Mesenchymal stem cell (in vitro differentiated cells and primary cell): ENCODE measurements around the gene CDYL2.

Source experiments
- DNase-seq: peaks from one replicate; pipeline ENCODE4 v3.0.0-alpha.2; 2013
- H2AFZ ChIP-seq: one replicate; pipeline ENCODE4 v1.6.1; 2013; ENCODE audit warnings: low read depth, mild to moderate bottlenecking, control low read depth, inconsistent platforms, low read length, moderate library complexity
- H2AK5ac ChIP-seq: 2 replicates; pipeline ENCODE4 v1.6.1; 2013; ENCODE audit warnings: low read length, moderate library complexity, mild to moderate bottlenecking, inconsistent platforms; ENCODE audit not compliant: severe bottlenecking
- H2BK120ac ChIP-seq: one replicate; pipeline ENCODE4 v1.6.1; 2013; ENCODE audit warnings: low read depth, mild to moderate bottlenecking, inconsistent platforms, low read length, moderate library complexity
- H2BK12ac ChIP-seq, 2 experiments: one replicate each; pipeline ENCODE4 v1.6.1; 2013; ENCODE audit warnings: inconsistent platforms in 2 of 2, low read length in 2 of 2, mild to moderate bottlenecking in 2 of 2, moderate library complexity in 2 of 2, control low read depth in 1 of 2
- H2BK15ac ChIP-seq: one replicate; pipeline ENCODE4 v1.6.1; 2013; ENCODE audit warnings: mild to moderate bottlenecking, low read depth, inconsistent platforms; ENCODE audit not compliant: poor library complexity, severe bottlenecking
- H2BK5ac ChIP-seq: 2 replicates; pipeline ENCODE4 v1.6.1; 2013; ENCODE audit warnings: low read depth, mild to moderate bottlenecking, low read length, control low read depth, inconsistent platforms; ENCODE audit not compliant: poor library complexity, severe bottlenecking
- H3K14ac ChIP-seq, 2 experiments: one replicate each; pipeline ENCODE4 v1.6.1; 2013; ENCODE audit warnings: inconsistent platforms in 2 of 2, low read length in 2 of 2, control low read depth in 1 of 2, mild to moderate bottlenecking in 1 of 2, moderate library complexity in 1 of 2
- H3K18ac ChIP-seq, 2 experiments: one replicate each; pipeline ENCODE4 v1.6.1; 2013; ENCODE audit warnings: inconsistent platforms in 2 of 2, low read length in 2 of 2, control low read depth in 1 of 2, low read depth in 1 of 2, mild to moderate bottlenecking in 1 of 2
- H3K23ac ChIP-seq, 2 experiments: one replicate each; pipeline ENCODE4 v1.6.1; 2013; ENCODE audit warnings: inconsistent platforms in 2 of 2, low read length in 2 of 2, mild to moderate bottlenecking in 2 of 2, moderate library complexity in 2 of 2, control low read depth in 1 of 2
- H3K27ac ChIP-seq: 2 replicates; pipeline ENCODE4 v1.5.1; 2013; ENCODE audit warnings: mild to moderate bottlenecking, moderate library complexity, low read length, control low read depth, inconsistent platforms; ENCODE audit not compliant: poor library complexity, severe bottlenecking
- H3K27me3 ChIP-seq, 2 experiments: 2 replicates each; pipeline versions ENCODE4 v1.6.1 to v1.7.0; 2013; ENCODE audit warnings: low read length in 2 of 2, mild to moderate bottlenecking in 2 of 2, moderate library complexity in 2 of 2, control low read depth in 1 of 2, inconsistent platforms in 1 of 2; ENCODE audit not compliant: control insufficient read depth in 1 of 2, insufficient read depth in 1 of 2
- H3K36me3 ChIP-seq, 2 experiments: 2 replicates each; pipeline versions ENCODE4 v1.6.1 to v1.7.0; 2013; ENCODE audit warnings: low read length in 2 of 2, control low read depth in 1 of 2, inconsistent platforms in 1 of 2, low read depth in 1 of 2, mild to moderate bottlenecking in 1 of 2; ENCODE audit not compliant: insufficient read depth in 2 of 2, control insufficient read depth in 1 of 2
- H3K4ac ChIP-seq, 2 experiments: one replicate each; pipeline ENCODE4 v1.6.1; 2013; ENCODE audit warnings: inconsistent platforms in 2 of 2, low read length in 2 of 2, mild to moderate bottlenecking in 2 of 2, moderate library complexity in 2 of 2, control low read depth in 1 of 2, low read depth in 1 of 2
- H3K4me1 ChIP-seq: 2 replicates; pipeline ENCODE4 v1.6.1; 2013; ENCODE audit warnings: low read depth, low read length, control low read depth; ENCODE audit not compliant: control insufficient read depth, insufficient read depth
- H3K4me2 ChIP-seq: 2 replicates; pipeline ENCODE4 v1.6.1; 2013; ENCODE audit warnings: low read length, mild to moderate bottlenecking, inconsistent platforms; ENCODE audit not compliant: poor library complexity, severe bottlenecking
- H3K4me3 ChIP-seq, 2 experiments: 2 replicates each; pipeline versions ENCODE4 v1.5.1 to v1.7.0; 2013; ENCODE audit warnings: low read length in 2 of 2, mild to moderate bottlenecking in 2 of 2, control low read depth in 1 of 2, low read depth in 1 of 2; ENCODE audit not compliant: insufficient read depth in 1 of 2
- H3K79me1 ChIP-seq: replicated peaks from 2 replicates; pipeline ENCODE4 v1.6.1; 2013; ENCODE audit warnings: mild to moderate bottlenecking, control low read depth, low read length, inconsistent platforms; ENCODE audit not compliant: poor library complexity, severe bottlenecking
- H3K9ac ChIP-seq: 2 replicates; pipeline ENCODE4 v1.7.0; 2013; ENCODE audit warnings: mild to moderate bottlenecking, low read length, moderate library complexity
- H3K9me3 ChIP-seq: 2 replicates; pipeline ENCODE4 v1.7.0; 2013; ENCODE audit warnings: mild to moderate bottlenecking, low read length; ENCODE audit not compliant: control insufficient read depth
- H4K8ac ChIP-seq: one replicate; pipeline ENCODE4 v1.6.1; 2013; ENCODE audit warnings: inconsistent platforms, mild to moderate bottlenecking, low read length, moderate library complexity
- H4K91ac ChIP-seq: one replicate; pipeline ENCODE4 v1.6.1; 2013; ENCODE audit warnings: mild to moderate bottlenecking, low read length, inconsistent platforms
- WGBS: methylation state at CpG from one replicate; pipeline ENCODE4 v1.1.7; 2013; ENCODE audit warnings: mixed read lengths; 5-methylcytosine and 5-hydroxymethylcytosine counted together

Gene CDYL2

GRCh38 chr16:80806289-80806688, 1.9 kb upstream of the CDYL2 start:
- Histone ChIP-seq H3K9ac (no peak overlapping the region), H3K23ac (no peak overlapping the region), H2BK5ac (no peak overlapping the region), H3K27ac (no peak overlapping the region), H3K14ac (no peak overlapping the region), H3K4me2 (no peak overlapping the region), H3K9me3 (no peaks in the 10 kb centered on the region), H3K4me3 (no peak overlapping the region), H4K91ac (no peak overlapping the region), H3K4ac (no peak overlapping the region), H2AK5ac (no peak overlapping the region), H3K18ac (no peak overlapping the region), H3K79me1 (no peaks in the 10 kb centered on the region), H3K27me3 (peaks cover 0 to 17% of the 10 kb centered on the region in 2 experiments), H2BK120ac (no peak overlapping the region), H2AFZ (no peak overlapping the region), H2BK12ac (no peak overlapping the region), H2BK15ac (no peak overlapping the region), H3K36me3 (no peaks in the 10 kb centered on the region), H4K8ac (no peak overlapping the region), H3K4me1 (peaks cover 8% of the 10 kb centered on the region)
- WGBS: 47% methylated on average over 1 of the region's 1 CpG
- DNase-seq: no peak

- H3K9ac ChIP-seq: no peak overlapping the region
- no peak overlapping the region for H2BK5ac ChIP-seq
- DNase-seq: peak; percentile 42
- H3K27me3 ChIP-seq: peaks cover 0 to 17% of the 10 kb centered on the region in 2 experiments
- H3K23ac ChIP-seq: peak overlapping the region in 1 of 2 experiments; percentile 83
- H3K4ac ChIP-seq: peak overlapping the region in 1 of 2 experiments; percentile 20
- peaks cover 8% of the 10 kb centered on the region for H3K4me1 ChIP-seq
- no peak overlapping the region for H2BK120ac ChIP-seq
- H3K18ac ChIP-seq: peak overlapping the region in 1 of 2 experiments; percentile 82
- H4K91ac ChIP-seq: no peak overlapping the region
- H3K79me1 ChIP-seq: no peaks in the 10 kb centered on the region
- peak overlapping the region in 1 of 2 experiments; percentile 79 for H3K14ac ChIP-seq
- H3K4me3 ChIP-seq: peak overlapping the region; percentile 78 to 96
- no peaks in the 10 kb centered on the region for H3K9me3 ChIP-seq
- peak overlapping the region; percentile 92 for H2AFZ ChIP-seq
- WGBS: 0% methylated on average over 14 of the region's 80 CpGs
- H2BK12ac ChIP-seq: peak overlapping the region in 1 of 2 experiments; percentile 19
- H3K4me2 ChIP-seq: peak overlapping the region; percentile 93
- H3K27ac ChIP-seq: no peak overlapping the region
- H2AK5ac ChIP-seq: no peak overlapping the region
- H4K8ac ChIP-seq: no peak overlapping the region
- no peaks in the 10 kb centered on the region for H3K36me3 ChIP-seq
- peak overlapping the region; percentile 38 for H2BK15ac ChIP-seq
Observed at GRCh38 chr16:80804056-80804525, 307 bp downstream of the CDYL2 start.

GRCh38 chr16:80803339-80804055, 901 bp downstream of the CDYL2 start:
- no peak overlapping the region for H3K14ac ChIP-seq
- peak overlapping the region; percentile 42 for H3K9ac ChIP-seq
- H2AFZ ChIP-seq: no peak overlapping the region
- no peak overlapping the region for H4K8ac ChIP-seq
- no peak overlapping the region for H3K23ac ChIP-seq
- H3K4ac ChIP-seq: no peak overlapping the region
- no peak overlapping the region for H2BK12ac ChIP-seq
- H3K27me3 ChIP-seq: peaks cover 0 to 17% of the 10 kb centered on the region in 2 experiments
- H3K4me2 ChIP-seq: peak overlapping the region; percentile 81
- H4K91ac ChIP-seq: no peak overlapping the region
- H2BK15ac ChIP-seq: no peak overlapping the region
- peak overlapping the region; percentile 62 to 96 for H3K4me3 ChIP-seq
- H3K4me1 ChIP-seq: peaks cover 8% of the 10 kb centered on the region
- H2AK5ac ChIP-seq: no peak overlapping the region
- H3K9me3 ChIP-seq: no peaks in the 10 kb centered on the region
- H3K36me3 ChIP-seq: no peaks in the 10 kb centered on the region
- 0% methylated on average over 1 of the region's 87 CpGs for WGBS
- H3K27ac ChIP-seq: no peak overlapping the region
- DNase-seq: peak; percentile 6
- H3K79me1 ChIP-seq: no peaks in the 10 kb centered on the region
- no peak overlapping the region for H2BK120ac ChIP-seq
- no peak overlapping the region for H3K18ac ChIP-seq
- no peak overlapping the region for H2BK5ac ChIP-seq

- Histone ChIP-seq H3K36me3 (no peaks in the 10 kb centered on the region), H3K79me1 (no peaks in the 10 kb centered on the region), H2BK12ac (no peak overlapping the region), H3K9me3 (no peaks in the 10 kb centered on the region), H2AK5ac (no peak overlapping the region), H2BK15ac (no peak overlapping the region), H2AFZ (no peak overlapping the region), H4K8ac (no peak overlapping the region), H3K14ac (no peak overlapping the region), H3K4ac (no peak overlapping the region), H3K27ac (no peak overlapping the region), H3K4me2 (no peak overlapping the region), H2BK120ac (no peak overlapping the region), H3K27me3 (peaks cover 0 to 17% of the 10 kb centered on the region in 2 experiments), H3K18ac (no peak overlapping the region), H3K4me3 (peak overlapping the region in 1 of 2 experiments; percentile 41), H4K91ac (no peak overlapping the region), H3K4me1 (peaks cover 8% of the 10 kb centered on the region), H2BK5ac (no peak overlapping the region), H3K23ac (no peak overlapping the region), H3K9ac (no peak overlapping the region)
- DNase-seq: no peak
- 99% methylated on average over 7 of the region's 7 CpGs for WGBS
Observed at GRCh38 chr16:80802902-80803301, 1.5 kb downstream of the CDYL2 start.
